Endothelial cell of umbilical vein (primary cell): Measurements from ENCODE around the gene TUFT1. TPM values are rescaled to one million over a fixed set of nuclear protein-coding genes. Genes with fewer than 3 reads are reported as not detected.

ENCODE experiments used
- BruUV-seq: library from RNA; stranded (reverse); fragments of 400-500 nt; replicated peaks from 2 replicates; lab custom pipeline; 2021; lab: Mats Ljungman, UMichigan
- CTCF ChIA-PET: fragments of 300-600, 350-600 bp; sonication (Branson Sonifier 250); formaldehyde crosslinking; loops from one replicate; lab custom pipeline; 2021; ENCODE audit warnings: antibody characterized with exemption, inconsistent platforms; lab: Charles Lee
- POLR2A ChIA-PET: fragments of 300-600, 350-600 bp; sonication (Branson Sonifier 250); formaldehyde crosslinking; loops from one replicate; lab custom pipeline; 2021; ENCODE audit warnings: antibody characterized with exemption, inconsistent platforms; lab: Charles Lee
- DNase-seq: peaks from one replicate; pipeline ENCODE4 v3.0.0-alpha.2; 2011; ENCODE audit warnings: low read depth, low spot score
- FAIRE-seq: peaks from 2 replicates; lab custom pipeline; 2011; peaks lifted over from hg19 to GRCh38; lab: Jason Lieb, UNC
- H2AFZ ChIP-seq: 2 replicates; pipeline ENCODE4 v1.6.0; 2012; ENCODE audit warnings: low read depth, low read length, control low read depth, inconsistent platforms
- H3K27ac ChIP-seq: 2 replicates; pipeline ENCODE4 v1.5.1; 2011; ENCODE audit warnings: low read depth, mild to moderate bottlenecking, control low read depth, low read length, moderate library complexity; ENCODE audit not compliant: insufficient read depth
- H3K27me3 ChIP-seq, 2 experiments: 2 replicates each; pipeline versions ENCODE4 v1.6.0 to v1.6.1; 2011; ENCODE audit warnings: low read length in 2 of 2, mixed read lengths in 1 of 2; ENCODE audit not compliant: control insufficient read depth in 2 of 2, insufficient read depth in 2 of 2
- H3K36me3 ChIP-seq, 2 experiments: 2 replicates in 1 of 2; 3 replicates in 1 of 2; pipeline ENCODE4 v1.5.1; 2011; ENCODE audit warnings: low read length in 2 of 2, mild to moderate bottlenecking in 1 of 2, moderate library complexity in 1 of 2; ENCODE audit not compliant: control insufficient read depth in 2 of 2, insufficient read depth in 2 of 2; ENCODE audit errors: extremely low read depth in 1 of 2
- H3K4me1 ChIP-seq: 3 replicates; pipeline ENCODE4 v1.5.1; 2011; ENCODE audit warnings: mild to moderate bottlenecking, low read length; ENCODE audit not compliant: control insufficient read depth, insufficient read depth; ENCODE audit errors: extremely low read depth
- H3K4me2 ChIP-seq: 2 replicates; pipeline ENCODE4 v1.6.1; 2011; ENCODE audit warnings: low read length, control low read depth, mixed read lengths; ENCODE audit not compliant: insufficient read depth
- H3K4me3 ChIP-seq, 3 experiments: fragments of 200-600 bp in 1 of 3; sonication (generic), shearing (Covaris generic) in 1 of 3; replicated peaks in 1 of 3; 2 replicates each; pipeline ENCODE4 v1.5.1; 2011 to 2016; ENCODE audit warnings: control low read depth in 3 of 3, low read length in 3 of 3, mild to moderate bottlenecking in 2 of 3, inconsistent platforms in 1 of 3, low read depth in 1 of 3, moderate library complexity in 1 of 3; ENCODE audit not compliant: insufficient read depth in 1 of 3
- H3K79me2 ChIP-seq: 2 replicates; pipeline ENCODE4 v1.6.0; 2012; ENCODE audit warnings: low read length, inconsistent platforms; ENCODE audit not compliant: control insufficient read depth, insufficient read depth
- H3K9ac ChIP-seq: replicated peaks from 2 replicates; pipeline ENCODE3; 2011; ENCODE audit warnings: low read length, control low read depth; ENCODE audit not compliant: insufficient read depth; ENCODE audit errors: extremely low read depth
- H3K9me1 ChIP-seq: replicated peaks from 3 replicates; pipeline ENCODE4 v1.6.0; 2011; ENCODE audit warnings: mild to moderate bottlenecking, low read length; ENCODE audit not compliant: control insufficient read depth, insufficient read depth; ENCODE audit errors: extremely low read depth
- H3K9me3 ChIP-seq: replicated peaks from 2 replicates; pipeline ENCODE4 v1.5.1; 2012; ENCODE audit warnings: low read length, inconsistent platforms; ENCODE audit not compliant: control insufficient read depth, insufficient read depth
- H4K20me1 ChIP-seq: replicated peaks from 2 replicates; pipeline ENCODE3; 2011; ENCODE audit warnings: mild to moderate bottlenecking, low read length; ENCODE audit not compliant: control insufficient read depth, insufficient read depth; ENCODE audit errors: extremely low read depth
- CTCF ChIP-seq, 2 donors: IDR thresholded peaks; 1 replicate in 1 of 2; 2 replicates in 1 of 2; pipeline ENCODE4 v1.5.1; 2011; ENCODE audit warnings: low read length in 2 of 2, mild to moderate bottlenecking in 2 of 2, moderate library complexity in 2 of 2, control low read depth in 1 of 2, inconsistent platforms in 1 of 2, low read depth in 1 of 2; ENCODE audit not compliant: insufficient read depth in 1 of 2; ENCODE audit errors: extremely low read depth in 1 of 2
- EZH2 ChIP-seq: IDR thresholded peaks from 2 replicates; pipeline ENCODE4 v1.6.1; 2012; ENCODE audit warnings: borderline replicate concordance, low read depth, mild to moderate bottlenecking, moderate library complexity, low read length, inconsistent platforms; ENCODE audit not compliant: severe bottlenecking
- MAX ChIP-seq: IDR thresholded peaks from 2 replicates; pipeline ENCODE4 v1.6.1; 2011; ENCODE audit not compliant: insufficient read depth, insufficient read length
- dilution Hi-C: fragments of 300-500 bp; cut with MboI; formaldehyde crosslinking; loops from one replicate; pipeline ENCODE4 v1.15.0; 2019; ENCODE audit warnings: low sequenced_read_pairs; ENCODE audit not compliant: extremely low pct_ligation_motif_present
- intact Hi-C: fragments of 100-400 bp; cut with micrococcal nuclease; formaldehyde crosslinking; loops from one replicate; pipeline ENCODE4 v1.10.0; 2022
- polyA plus RNA-seq, 4 experiments: library from polyadenylated mRNA; depleted of rRNA in 3 of 4; stranded (reverse) in 3 of 4; unstranded in 1 of 4; fragments of >200 nt; gene quantifications; 2 replicates each; pipeline versions ENCODE4 v1.2.1 to v1.2.3, GENCODE V29; 2011 to 2012; ENCODE audit warnings: missing spikeins in 1 of 4
- total RNA-seq: library from RNA; stranded (reverse); gene quantifications from 2 replicates; pipeline ENCODE4 v1.2.3, GENCODE V29; 2021

TUFT1 gene
- total and polyA plus RNA-seq, 2 donors (not counting 3 experiments of a cell fraction or from before 2014, with no cell fraction given): 4.3 to 5.1 TPM

GRCh38 chr1:151514366-151514765 lies 25.7 kb upstream of the TUFT1 start:
- ChIA-PET CTCF (no interaction called here), POLR2A (no interaction called here)
- H3K27me3 ChIP-seq: peaks cover 0 to 2% of the 10 kb centered on the region in 2 experiments
- H3K9ac ChIP-seq: no peak overlapping the region
- no peak overlapping the region for H3K27ac ChIP-seq
- no peaks in the 10 kb centered on the region for H3K79me2 ChIP-seq
- H3K9me1 ChIP-seq: no peaks in the 10 kb centered on the region
- H3K4me3 ChIP-seq: no peak overlapping the region
- H3K4me2 ChIP-seq: no peak overlapping the region
- no peaks in the 10 kb centered on the region for H3K36me3 ChIP-seq
- DNase-seq (no peak), FAIRE-seq (no peak)
- no peak overlapping the region for H2AFZ ChIP-seq
- BruUV-seq: no TSS peak
- TF ChIP-seq EZH2: no peak
- dilution Hi-C loops: no loop called here
- intact Hi-C loops: no loop called here
- peaks cover 12% of the 10 kb centered on the region for H3K4me1 ChIP-seq
- no peaks in the 10 kb centered on the region for H4K20me1 ChIP-seq
- H3K9me3 ChIP-seq: no peaks in the 10 kb centered on the region

GRCh38 chr1:151515265-151515664 lies 24.8 kb upstream of the TUFT1 start:
- H3K9ac ChIP-seq: no peak overlapping the region
- H3K27me3 ChIP-seq: peaks cover 0 to 2% of the 10 kb centered on the region in 2 experiments
- no TSS peak for BruUV-seq
- dilution Hi-C loops: no loop called here
- no peaks in the 10 kb centered on the region for H3K36me3 ChIP-seq
- no peak for FAIRE-seq
- H3K4me3 ChIP-seq: no peak overlapping the region
- H3K79me2 ChIP-seq: no peaks in the 10 kb centered on the region
- H2AFZ ChIP-seq: no peak overlapping the region
- TF ChIP-seq CTCF (IDR thresholded peaks at IDR 0.05; ENCODE audit: extremely low read depth in 1 of 2, insufficient read depth in 1 of 2, low read depth in 1 of 2, low read length in 2 of 2): no peak
- no peak for TF ChIP-seq MAX
- peaks cover 12% of the 10 kb centered on the region for H3K4me1 ChIP-seq
- H3K9me3 ChIP-seq: no peaks in the 10 kb centered on the region
- H3K4me2 ChIP-seq: no peak overlapping the region
- DNase-seq: no peak
- intact Hi-C loops: no loop called here
- H4K20me1 ChIP-seq: no peaks in the 10 kb centered on the region
- ChIA-PET CTCF (no interaction called here), POLR2A (no interaction called here)
- no peaks in the 10 kb centered on the region for H3K9me1 ChIP-seq
- no peak overlapping the region for H3K27ac ChIP-seq
